Naive thymus-derived CD4-positive, alpha-beta T cell (primary cell): Measurements from ENCODE around the gene GNAT1. TPM values are rescaled to one million over a fixed set of nuclear protein-coding genes. Genes with fewer than 3 reads are reported as not detected.

Experiments used
- ATAC-seq: fragments of 150-1000 bp; cut with Tn5 transposase; 2 replicates; pipeline ENCODE4 v1.10.0; 2021; ENCODE audit warnings: mild to moderate bottlenecking, moderate library complexity
- CTCF ChIA-PET: fragments of 350-600 bp; sonication (Branson Sonifier 250); formaldehyde crosslinking; loops from one replicate; lab custom pipeline; 2021; ENCODE audit warnings: antibody characterized with exemption; lab: Charles Lee
- POLR2A ChIA-PET: fragments of 350-600 bp; sonication (Branson Sonifier 250); formaldehyde crosslinking; loops from one replicate; lab custom pipeline; 2021; ENCODE audit warnings: antibody characterized with exemption, inconsistent platforms; lab: Charles Lee
- DNase-seq, 9 donors: peaks; one replicate each; pipeline versions ENCODE4 v3.0.0 to v3.0.0-alpha.2; 2020 to 2022; ENCODE audit warnings: mixed read lengths in 1 of 9
- H3K27ac ChIP-seq: one replicate; pipeline ENCODE4 v1.7.0; 2013; ENCODE audit warnings: mild to moderate bottlenecking, low read depth, low read length, moderate library complexity
- H3K27me3 ChIP-seq, 2 donors: one replicate each; pipeline ENCODE4 v1.7.0; 2013; ENCODE audit warnings: low read length in 2 of 2, mild to moderate bottlenecking in 2 of 2, moderate library complexity in 2 of 2; ENCODE audit not compliant: control insufficient read depth in 2 of 2, insufficient read depth in 2 of 2
- H3K36me3 ChIP-seq, 3 experiments: 1 replicate in 2 of 3; 2 replicates in 1 of 3; pipeline ENCODE4 v1.7.0; 2013; ENCODE audit warnings: low read length in 3 of 3, mild to moderate bottlenecking in 3 of 3, moderate library complexity in 1 of 3; ENCODE audit not compliant: insufficient read depth in 3 of 3, control insufficient read depth in 2 of 3
- H3K4me1 ChIP-seq, 2 donors: one replicate each; pipeline ENCODE4 v1.7.0; 2013; ENCODE audit warnings: low read length in 2 of 2, mild to moderate bottlenecking in 2 of 2, moderate library complexity in 1 of 2; ENCODE audit not compliant: control insufficient read depth in 2 of 2, insufficient read depth in 2 of 2
- H3K4me3 ChIP-seq: 2 replicates; pipeline ENCODE4 v1.7.0; 2013; ENCODE audit warnings: mild to moderate bottlenecking, low read length
- H3K9me3 ChIP-seq, 3 experiments: 1 replicate in 2 of 3; 2 replicates in 1 of 3; pipeline ENCODE4 v1.7.0; 2013; ENCODE audit warnings: low read length in 3 of 3; ENCODE audit not compliant: control insufficient read depth in 2 of 3
- H3K27ac Mint-ChIP-seq, 9 donors: one replicate each; pipeline ENCODE4 v1.8.0; 2020 to 2022; ENCODE audit warnings: mixed read lengths in 9 of 9, mild to moderate bottlenecking in 8 of 9, moderate library complexity in 5 of 9, inconsistent platforms in 2 of 9
- H3K27me3 Mint-ChIP-seq, 5 donors: one replicate each; pipeline ENCODE4 v1.8.0; 2021 to 2022; ENCODE audit warnings: mixed read lengths in 5 of 5, mild to moderate bottlenecking in 1 of 5
- H3K36me3 Mint-ChIP-seq, 5 donors: one replicate each; pipeline ENCODE4 v1.8.0; 2020 to 2022; ENCODE audit warnings: mixed read lengths in 5 of 5, mild to moderate bottlenecking in 3 of 5, inconsistent platforms in 1 of 5
- H3K4me1 Mint-ChIP-seq, 7 donors: one replicate each; pipeline ENCODE4 v1.8.0; 2020 to 2022; ENCODE audit warnings: mixed read lengths in 7 of 7, mild to moderate bottlenecking in 3 of 7, inconsistent platforms in 1 of 7
- H3K4me3 Mint-ChIP-seq, 10 donors: one replicate each; pipeline ENCODE4 v1.8.0; 2020 to 2022; ENCODE audit warnings: mild to moderate bottlenecking in 10 of 10, mixed read lengths in 10 of 10, moderate library complexity in 6 of 10, inconsistent platforms in 2 of 10
- H3K9me3 Mint-ChIP-seq, 11 donors: one replicate each; pipeline ENCODE4 v1.8.0; 2020 to 2022; ENCODE audit warnings: mixed read lengths in 11 of 11, mild to moderate bottlenecking in 4 of 11, inconsistent platforms in 1 of 11, moderate library complexity in 1 of 11
- intact Hi-C, 2 donors: fragments of 100-400 bp; cut with micrococcal nuclease; formaldehyde crosslinking; loops; one replicate each; pipeline ENCODE4 v1.15.1; 2023
- polyA plus RNA-seq, 2 donors: library from polyadenylated mRNA; unstranded; fragments of 300-500 nt; fragmentation: Illumina TruSeq; gene quantifications; one replicate each; pipeline ENCODE4 v1.2.3, GENCODE V29; 2021
- total RNA-seq, 6 experiments: library from RNA in 5 of 6; stranded (reverse) in 5 of 6; gene quantifications; 1 replicate in 5 of 6; 2 replicates in 1 of 6; pipeline ENCODE4 v1.2.3 and lab custom pipeline; 2021 to 2026

GNAT1 gene
- total and polyA plus RNA-seq, 7 experiments from 2014 or later = 0.24 to 1.2 TPM; not detected in 5

DNA sequence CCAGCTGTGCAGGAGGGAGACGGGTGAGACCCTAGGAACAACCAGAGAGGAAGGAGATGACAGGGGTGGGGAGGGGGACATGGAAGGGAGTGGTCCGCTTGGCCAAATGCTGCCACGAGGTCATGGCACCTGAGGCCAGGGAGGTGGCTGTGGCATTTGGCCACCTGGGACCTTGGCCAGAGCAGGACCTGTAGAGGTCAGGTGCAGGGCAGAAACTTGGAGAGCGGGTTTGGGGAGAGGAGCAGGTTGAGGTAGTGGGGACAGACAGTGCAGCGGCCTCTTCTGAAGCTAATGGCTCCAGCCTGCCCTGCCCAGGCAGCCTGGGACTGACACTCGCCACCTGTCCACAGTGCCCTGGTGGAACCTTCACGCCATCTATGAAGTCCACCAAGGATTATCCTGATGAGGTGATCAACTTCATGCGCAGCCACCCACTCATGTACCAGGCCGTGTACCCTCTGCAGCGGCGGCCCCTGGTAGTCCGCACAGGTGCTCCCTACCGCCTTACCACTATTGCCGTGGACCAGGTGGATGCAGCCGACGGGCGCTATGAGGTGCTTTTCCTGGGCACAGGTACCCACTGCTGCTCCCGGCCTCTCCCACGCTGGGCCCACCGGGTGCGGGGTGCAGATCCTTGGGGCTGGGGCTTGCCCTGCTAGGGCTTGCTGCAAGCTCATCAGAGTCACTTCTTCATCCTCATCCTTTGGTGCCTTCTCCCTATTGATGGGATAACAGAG is 7.0 kb upstream of the GNAT1 start:
- Mint-ChIP-seq H3K4me3 (no peak overlapping the region), H3K36me3 (no peaks in the 10 kb centered on the region), H3K9me3 (no peaks in the 10 kb centered on the region), H3K4me1 (peaks cover 0 to 3% (median 0%) of the 10 kb centered on the region in 7 donors), H3K27me3 (no peaks in the 10 kb centered on the region), H3K27ac (no peak overlapping the region)
- ChIA-PET POLR2A (no interaction called here), CTCF (interaction anchor here (0.9 kb wide), 1 partner anchor 8 kb away, joined by 3 read pairs; no protein-coding TSS in a partner anchor)
- DNase-seq (no peak), ATAC-seq (no peak)
- intact Hi-C loops = no loop called here
- Histone ChIP-seq H3K27ac (no peak overlapping the region), H3K9me3 (no peaks in the 10 kb centered on the region), H3K4me1 (no peaks in the 10 kb centered on the region), H3K27me3 (no peaks in the 10 kb centered on the region), H3K36me3 (no peaks in the 10 kb centered on the region), H3K4me3 (no peak overlapping the region)

DNA sequence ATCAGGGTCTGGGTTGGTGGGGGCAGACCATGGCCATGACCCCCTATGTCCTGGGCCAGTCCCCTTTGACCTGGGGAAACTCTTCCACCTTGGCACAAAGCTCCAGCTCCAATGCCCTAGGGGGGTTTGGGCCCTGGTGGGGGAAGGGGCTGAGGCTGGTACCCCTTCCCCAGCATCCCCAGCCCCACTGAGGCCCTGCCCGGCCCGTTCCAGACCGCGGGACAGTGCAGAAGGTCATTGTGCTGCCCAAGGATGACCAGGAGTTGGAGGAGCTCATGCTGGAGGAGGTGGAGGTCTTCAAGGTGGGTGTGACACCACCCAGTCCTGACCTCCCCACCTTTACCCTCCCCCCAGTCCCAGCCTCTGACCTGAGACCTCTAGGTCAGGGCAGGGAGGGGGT is 6.2 kb upstream of the GNAT1 start:
- no peak for DNase-seq
- no peak for ATAC-seq
- H3K27me3 Mint-ChIP-seq = no peaks in the 10 kb centered on the region
- H3K4me1 Mint-ChIP-seq = peaks cover 0 to 2% (median 0%) of the 10 kb centered on the region in 7 donors
- CTCF ChIA-PET = no interaction called here
- Histone ChIP-seq H3K36me3 (no peaks in the 10 kb centered on the region), H3K9me3 (no peaks in the 10 kb centered on the region), H3K27ac (no peak overlapping the region), H3K4me1 (no peaks in the 10 kb centered on the region), H3K4me3 (no peak overlapping the region), H3K27me3 (no peaks in the 10 kb centered on the region)
- H3K27ac Mint-ChIP-seq = no peak overlapping the region
- no peak overlapping the region for H3K4me3 Mint-ChIP-seq
- no peaks in the 10 kb centered on the region for H3K36me3 Mint-ChIP-seq
- POLR2A ChIA-PET = no interaction called here
- no peaks in the 10 kb centered on the region for H3K9me3 Mint-ChIP-seq
- intact Hi-C loops = no loop called here

- DNase-seq (no peak), ATAC-seq (no peak)
- Mint-ChIP-seq H3K4me1 (peaks cover 0 to 2% (median 0%) of the 10 kb centered on the region in 7 donors), H3K36me3 (no peaks in the 10 kb centered on the region), H3K27me3 (no peaks in the 10 kb centered on the region), H3K27ac (no peak overlapping the region), H3K4me3 (no peak overlapping the region), H3K9me3 (no peaks in the 10 kb centered on the region)
- Histone ChIP-seq H3K36me3 (no peaks in the 10 kb centered on the region), H3K27ac (no peak overlapping the region), H3K4me1 (no peaks in the 10 kb centered on the region), H3K9me3 (no peaks in the 10 kb centered on the region), H3K4me3 (no peak overlapping the region), H3K27me3 (no peaks in the 10 kb centered on the region)
- POLR2A ChIA-PET = interaction anchor here (0.7 kb wide), 1 partner anchor 17 kb away, joined by 3 read pairs; no protein-coding TSS in a partner anchor
- intact Hi-C loops = no loop called here
- CTCF ChIA-PET = no interaction called here
These were observed 5.3 kb upstream of the GNAT1 start for GRCh38 chr3:50186096-50186495.

DNA sequence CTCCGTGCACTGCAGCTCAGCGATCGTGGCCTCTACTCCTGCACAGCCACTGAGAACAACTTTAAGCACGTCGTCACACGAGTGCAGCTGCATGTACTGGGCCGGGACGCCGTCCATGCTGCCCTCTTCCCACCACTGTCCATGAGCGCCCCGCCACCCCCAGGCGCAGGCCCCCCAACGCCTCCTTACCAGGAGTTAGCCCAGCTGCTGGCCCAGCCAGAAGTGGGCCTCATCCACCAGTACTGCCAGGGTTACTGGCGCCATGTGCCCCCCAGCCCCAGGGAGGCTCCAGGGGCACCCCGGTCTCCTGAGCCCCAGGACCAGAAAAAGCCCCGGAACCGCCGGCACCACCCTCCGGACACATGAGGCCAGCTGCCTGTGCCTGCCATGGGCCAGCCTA is 3.7 kb upstream of the GNAT1 start:
- H3K9me3 ChIP-seq = no peaks in the 10 kb centered on the region

DNA sequence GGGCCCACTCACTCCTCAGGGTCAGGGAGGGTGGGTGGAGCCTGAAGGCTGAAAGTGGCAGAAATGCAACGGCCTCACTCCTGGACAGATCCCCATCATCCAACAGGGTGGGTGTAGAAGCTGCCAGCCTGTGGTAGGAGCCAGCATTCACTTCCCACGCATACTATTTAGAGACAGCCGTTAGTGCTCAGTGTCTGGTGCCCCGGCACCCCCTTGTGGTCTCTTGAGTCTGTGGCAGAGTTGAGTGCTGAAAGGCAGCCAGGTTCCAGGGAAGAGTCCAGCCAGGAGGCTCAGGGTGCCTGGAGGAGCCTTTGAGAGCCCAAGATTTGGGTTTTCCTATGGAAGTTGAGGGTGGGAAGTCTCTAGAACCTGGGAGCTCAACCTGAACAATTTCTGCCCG is 2.1 kb upstream of the GNAT1 start:
- no peaks in the 10 kb centered on the region for H3K9me3 Mint-ChIP-seq
- Histone ChIP-seq H3K27ac (no peak overlapping the region), H3K4me1 (peaks cover 5 to 8% of the 10 kb centered on the region in 2 donors), H3K9me3 (no peaks in the 10 kb centered on the region), H3K27me3 (no peaks in the 10 kb centered on the region), H3K4me3 (no peak overlapping the region), H3K36me3 (no peaks in the 10 kb centered on the region)
- ATAC-seq (peak; percentile 30), DNase-seq (peak in 6 of 9 donors; percentile 17 to 41 (median 20))
- CTCF ChIA-PET = interaction anchor here (7.8 kb wide), 1 partner anchor 39 kb away, joined by 108 read pairs; no protein-coding TSS in a partner anchor
- peaks cover 0 to 6% (median 4%) of the 10 kb centered on the region in 5 donors for H3K27me3 Mint-ChIP-seq
- H3K4me3 Mint-ChIP-seq = no peak overlapping the region
- peaks cover 0 to 11% (median 4%) of the 10 kb centered on the region in 7 donors for H3K4me1 Mint-ChIP-seq
- POLR2A ChIA-PET = interaction anchor here (0.5 kb wide), 1 partner anchor 35 kb away, joined by 3 read pairs; no protein-coding TSS in a partner anchor
- peak overlapping the region in 1 of 9 donors; percentile 65 for H3K27ac Mint-ChIP-seq
- intact Hi-C loops = no loop called here
- no peaks in the 10 kb centered on the region for H3K36me3 Mint-ChIP-seq

More for the DNA sequence above, 3.7 kb upstream of the GNAT1 start:
- Histone ChIP-seq H3K36me3 (no peaks in the 10 kb centered on the region), H3K27me3 (no peaks in the 10 kb centered on the region), H3K27ac (no peak overlapping the region), H3K4me1 (no peaks in the 10 kb centered on the region), H3K4me3 (no peak overlapping the region)
- Mint-ChIP-seq H3K9me3 (no peaks in the 10 kb centered on the region), H3K4me1 (peaks cover 0 to 4% (median 1%) of the 10 kb centered on the region in 7 donors), H3K27me3 (peaks cover 0 to 3% (median 3%) of the 10 kb centered on the region in 5 donors), H3K27ac (no peak overlapping the region), H3K4me3 (no peak overlapping the region), H3K36me3 (no peaks in the 10 kb centered on the region)
- ATAC-seq (no peak), DNase-seq (no peak)
- ChIA-PET POLR2A (no interaction called here), CTCF (no interaction called here)
- intact Hi-C loops = no loop called here

- Histone ChIP-seq H3K27me3 (no peaks in the 10 kb centered on the region), H3K4me3 (no peak overlapping the region), H3K9me3 (no peaks in the 10 kb centered on the region), H3K4me1 (peaks cover 5 to 13% of the 10 kb centered on the region in 2 donors), H3K36me3 (no peaks in the 10 kb centered on the region), H3K27ac (no peak overlapping the region)
- Mint-ChIP-seq H3K36me3 (no peaks in the 10 kb centered on the region), H3K9me3 (no peaks in the 10 kb centered on the region), H3K27me3 (peaks cover 0 to 12% (median 4%) of the 10 kb centered on the region in 5 donors), H3K4me1 (peaks cover 4 to 16% (median 9%) of the 10 kb centered on the region in 7 donors), H3K4me3 (no peak overlapping the region), H3K27ac (no peak overlapping the region)
- CTCF ChIA-PET = interaction anchor here (0.7 to 7.8 kb wide), 3 partner anchors 20 to 83 kb away, joined by 4 to 108 read pairs (median 47); no protein-coding TSS in a partner anchor
- DNase-seq (no peak), ATAC-seq (no peak)
- POLR2A ChIA-PET = interaction anchor here (0.6 to 0.7 kb wide), 2 partner anchors 68 to 112 kb away, joined by 3 read pairs; no protein-coding TSS in a partner anchor
- intact Hi-C loops = loop anchor here in 1 of 2 donors (10.0 kb wide), 1 partner anchor 375 kb away; the partner anchor contains the start of genes C3orf18 and HEMK1
These were observed 1.4 kb upstream of the GNAT1 start for GRCh38 chr3:50189989-50190388.
